NOMO-1 (cell line): ENCODE measurements around the gene SUSD3.
A peak's percentile ranks its signal among the peaks of the same experiment; 100 is the strongest.

ENCODE experiments used
- DNase-seq, 2 experiments: peaks; one replicate each; lab custom pipeline; 2025; ENCODE audit not compliant: unreplicated experiment in 2 of 2; lab: John Stamatoyannopoulos, UW

Gene SUSD3

GRCh38 chr9:93134015-93134739 lies 75.7 kb downstream of the SUSD3 start, which contains the start of gene NINJ1:
TSS of gene NINJ1 (minus strand) at chr9:93134251. CDS start at chr9:93134217, 34 bp downstream.
- DNase-seq, result peak; percentile 55 to 85
